Dedifferentiated amniotic fluid mesenchymal stem cell (primary cell): ENCODE measurements around the gene ZC3H6.
"Not testable (repeated sequence)": the region's sequence is repeated elsewhere in the genome, so short reads cannot be mapped to it uniquely, and the experiment has no call there.

Source experiments
- DNase-seq: peaks from one replicate; pipeline ENCODE4 v3.0.0-alpha.2; 2016; ENCODE audit errors: extremely low spot score

ZC3H6 gene

GRCh38 chr2:112275887-112276773 lies 733 bp downstream of the ZC3H6 start:
- peak; percentile 74 for DNase-seq

GRCh38 chr2:112276954-112277353 lies 1.6 kb downstream of the ZC3H6 start:
- no peak for DNase-seq

- no peak for DNase-seq
Measured at GRCh38 chr2:112277596-112278220, 2.3 kb downstream of the ZC3H6 start.

- not testable (repeated sequence) for DNase-seq
Measured at GRCh38 chr2:112282066-112282465, 6.7 kb downstream of the ZC3H6 start.

GRCh38 chr2:112283535-112283934 lies 8.1 kb downstream of the ZC3H6 start:
- not testable (repeated sequence) for DNase-seq

- DNase-seq, result no peak
Measured at GRCh38 chr2:112290088-112290487, 14.7 kb downstream of the ZC3H6 start.

GRCh38 chr2:112290648-112291047 lies 15.3 kb downstream of the ZC3H6 start:
- no peak for DNase-seq

- DNase-seq, result no peak
Measured at GRCh38 chr2:112293636-112294401, 18.4 kb downstream of the ZC3H6 start.

GRCh38 chr2:112295407-112296078 lies 20.1 kb downstream of the ZC3H6 start:
- no peak for DNase-seq

GRCh38 chr2:112296407-112296806 lies 21.0 kb downstream of the ZC3H6 start:
- DNase-seq, result no peak

- no peak for DNase-seq
Measured at GRCh38 chr2:112301171-112301584, 25.8 kb downstream of the ZC3H6 start.

- DNase-seq, result no peak
Measured at GRCh38 chr2:112301973-112302372, 26.6 kb downstream of the ZC3H6 start.

GRCh38 chr2:112304298-112304941 lies 29.0 kb downstream of the ZC3H6 start:
- no peak for DNase-seq

GRCh38 chr2:112305132-112305531 lies 29.7 kb downstream of the ZC3H6 start:
- no peak for DNase-seq

- DNase-seq, result no peak
Measured at GRCh38 chr2:112310906-112311305, 35.5 kb downstream of the ZC3H6 start.

- DNase-seq, result no peak
Measured at GRCh38 chr2:112311932-112312331, 36.5 kb downstream of the ZC3H6 start.

GRCh38 chr2:112312821-112313220 lies 37.4 kb downstream of the ZC3H6 start:
- DNase-seq, result no peak

GRCh38 chr2:112314856-112315255 lies 39.5 kb downstream of the ZC3H6 start:
- no peak for DNase-seq

GRCh38 chr2:112317303-112318158 lies 42.1 kb downstream of the ZC3H6 start:
- no peak for DNase-seq

- DNase-seq, result no peak
Measured at GRCh38 chr2:112318515-112318914, 43.1 kb downstream of the ZC3H6 start.
